GM19395 (cell line): ENCODE data around the gene ARMH4.
"Not testable (repeated sequence)": the region's sequence is repeated elsewhere in the genome, so short reads cannot be mapped to it uniquely, and the experiment has no call there.

Experiments used
- ATAC-seq: cut with Tn5 transposase; IDR thresholded peaks from one replicate; pipeline ENCODE4 v1.9.1; 2021; ENCODE audit warnings: mild to moderate bottlenecking, moderate library complexity; ENCODE audit not compliant: unreplicated experiment

The ARMH4 gene

DNA sequence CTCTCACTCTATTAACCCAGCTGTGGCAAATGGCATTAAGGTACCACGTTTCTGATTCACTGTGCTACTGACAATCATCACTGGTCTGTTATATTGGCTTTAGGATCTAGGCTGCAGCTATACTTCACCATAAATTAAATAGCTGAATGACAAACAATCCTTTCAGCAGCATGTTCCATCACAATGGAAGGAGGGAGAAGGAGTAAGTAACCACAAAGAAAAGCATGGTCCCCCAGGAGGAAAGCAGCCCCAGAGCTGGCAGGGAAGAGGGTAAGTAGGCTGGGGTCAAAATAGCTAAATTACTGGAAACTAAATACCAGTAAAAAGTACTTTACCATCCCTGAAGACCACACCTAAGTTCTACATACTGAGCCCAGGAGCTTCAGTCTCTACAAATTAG, 2.8 kb downstream of the ARMH4 start:
- no peak for ATAC-seq

DNA sequence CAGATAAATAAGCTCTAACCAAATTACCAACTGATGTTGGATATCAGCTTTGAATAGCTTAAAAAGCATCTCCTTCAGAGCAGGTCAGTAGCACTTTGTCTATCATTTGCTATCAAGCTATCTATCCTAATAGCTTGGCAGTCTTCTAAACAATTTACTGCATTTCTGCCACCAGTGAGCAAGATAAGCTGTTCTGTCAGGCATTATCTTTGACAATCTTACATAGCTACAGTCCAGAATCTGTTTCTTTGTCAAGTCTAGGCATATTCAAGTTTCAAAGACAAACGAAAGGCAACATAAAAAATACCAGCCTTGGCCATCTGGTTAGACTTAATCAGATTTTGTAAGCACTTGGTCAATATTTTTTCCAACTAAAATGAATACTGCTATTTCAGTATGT, 5.6 kb downstream of the ARMH4 start:
- no peak for ATAC-seq

GRCh38 chr14:58145936-58146335, 6.1 kb downstream of the ARMH4 start:
- ATAC-seq: no peak

DNA sequence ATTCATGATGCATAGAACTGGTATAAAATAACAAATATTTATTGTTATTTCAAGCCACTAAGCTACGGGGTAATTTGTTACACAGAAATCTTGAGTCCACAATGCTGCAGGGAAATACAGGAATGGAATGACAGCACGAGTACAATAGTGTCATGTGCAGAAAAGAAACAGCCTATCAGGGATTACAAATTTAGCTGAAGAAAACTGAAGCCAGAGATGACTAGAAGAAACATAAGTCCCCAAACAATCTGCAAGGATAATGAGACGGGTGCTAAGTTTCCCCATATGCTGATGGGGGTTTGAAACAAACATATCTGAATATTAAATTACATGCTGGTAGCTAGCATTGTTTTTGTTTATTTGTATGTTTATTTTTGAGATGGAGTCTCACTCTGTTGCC, 8.9 kb downstream of the ARMH4 start:
- no peak for ATAC-seq

- no peak for ATAC-seq
Observed at GRCh38 chr14:58141893-58142292, 10.1 kb downstream of the ARMH4 start.

GRCh38 chr14:58138714-58139482, 13.1 kb downstream of the ARMH4 start:
- peak; percentile 32 for ATAC-seq

- ATAC-seq: peak; percentile 72
Observed at GRCh38 chr14:58138031-58138713, 13.8 kb downstream of the ARMH4 start.

DNA sequence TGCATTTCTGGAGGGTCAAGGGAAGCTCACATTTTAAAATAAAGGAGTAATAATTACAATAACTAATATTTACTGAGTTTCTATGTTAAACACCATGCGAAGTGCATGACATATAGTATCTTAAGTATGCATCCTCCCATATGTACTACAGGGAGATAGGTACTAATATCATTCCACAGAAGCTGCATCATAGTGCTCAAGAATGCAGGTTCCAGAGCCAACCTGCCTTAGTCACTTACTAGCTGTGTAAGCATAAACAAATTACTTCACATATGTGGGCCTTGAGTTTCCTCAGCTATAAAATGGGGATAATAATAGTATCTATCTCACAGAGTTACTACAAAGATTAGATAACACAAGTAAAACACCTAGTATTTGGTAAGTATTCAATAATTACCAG, 18.3 kb downstream of the ARMH4 start:
- no peak for ATAC-seq

GRCh38 chr14:58131386-58131785, 20.6 kb downstream of the ARMH4 start:
- no peak for ATAC-seq

- no peak for ATAC-seq
Observed at GRCh38 chr14:58130116-58130782, 21.8 kb downstream of the ARMH4 start.

- ATAC-seq: no peak
Observed at GRCh38 chr14:58129208-58129607, 22.8 kb downstream of the ARMH4 start.

- ATAC-seq: no peak
Observed at GRCh38 chr14:58128416-58128815, 23.6 kb downstream of the ARMH4 start.

- not testable (repeated sequence) for ATAC-seq
Observed at GRCh38 chr14:58122546-58122945, 29.5 kb downstream of the ARMH4 start.

GRCh38 chr14:58121530-58122186, 30.4 kb downstream of the ARMH4 start:
- ATAC-seq: no peak

GRCh38 chr14:58119381-58119780, 32.6 kb downstream of the ARMH4 start:
- no peak for ATAC-seq

DNA sequence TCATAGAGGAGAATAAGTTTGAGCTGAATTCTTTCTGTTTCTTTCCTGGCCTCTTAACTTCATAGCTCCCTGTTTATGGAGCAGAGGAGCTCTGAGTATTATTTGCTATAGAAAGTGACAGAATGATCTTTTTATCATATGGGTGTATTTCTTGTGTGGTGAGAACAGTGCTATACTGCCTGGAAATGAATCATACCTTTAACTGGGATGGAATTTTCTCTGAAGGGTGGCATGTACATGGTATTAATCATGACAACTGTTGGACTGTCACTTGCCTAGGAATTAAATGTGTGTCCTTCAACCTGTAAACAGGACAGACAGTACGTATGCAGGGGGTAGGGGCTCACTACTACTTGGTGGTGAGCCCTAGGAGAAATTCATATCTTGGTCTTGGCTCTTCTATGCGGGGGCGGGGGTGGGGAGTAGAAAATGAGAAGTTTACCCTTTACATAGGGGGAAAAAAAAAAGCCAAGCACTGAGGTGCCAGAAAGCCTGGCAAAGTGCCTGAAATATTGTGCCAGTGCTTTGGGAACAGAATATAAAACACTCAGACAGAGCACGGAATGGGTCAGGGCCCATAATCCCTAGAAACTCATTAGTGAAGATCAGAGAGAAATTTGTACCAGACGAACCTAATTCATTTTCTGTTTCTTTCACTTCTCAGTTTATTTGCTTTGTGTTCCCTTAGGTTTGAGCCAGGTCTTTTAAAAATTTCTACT, 33.8 kb downstream of the ARMH4 start:
- no peak for ATAC-seq

GRCh38 chr14:58109744-58110143, 42.3 kb downstream of the ARMH4 start:
- no peak for ATAC-seq

DNA sequence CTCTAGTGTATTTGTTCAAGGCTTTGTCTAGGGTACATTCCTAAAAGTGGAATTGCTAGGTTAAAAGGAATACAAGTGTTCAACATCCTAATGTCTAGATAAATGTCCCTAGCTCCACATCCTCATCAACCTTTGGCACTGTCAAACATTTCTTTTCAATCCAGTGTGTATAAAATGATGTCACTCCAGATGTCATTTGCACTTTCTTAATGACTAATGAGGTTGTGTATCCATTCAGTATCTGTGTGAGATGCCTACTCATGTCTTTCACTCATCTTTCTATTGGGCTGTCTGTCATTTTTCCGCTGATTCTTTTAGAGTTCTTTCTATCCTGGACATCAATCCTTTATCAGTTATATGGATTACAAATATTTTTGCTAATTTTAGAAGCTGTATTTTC, 43.3 kb downstream of the ARMH4 start:
- no peak for ATAC-seq

- ATAC-seq: no peak
Observed at GRCh38 chr14:58107947-58108552, 44.0 kb downstream of the ARMH4 start.

DNA sequence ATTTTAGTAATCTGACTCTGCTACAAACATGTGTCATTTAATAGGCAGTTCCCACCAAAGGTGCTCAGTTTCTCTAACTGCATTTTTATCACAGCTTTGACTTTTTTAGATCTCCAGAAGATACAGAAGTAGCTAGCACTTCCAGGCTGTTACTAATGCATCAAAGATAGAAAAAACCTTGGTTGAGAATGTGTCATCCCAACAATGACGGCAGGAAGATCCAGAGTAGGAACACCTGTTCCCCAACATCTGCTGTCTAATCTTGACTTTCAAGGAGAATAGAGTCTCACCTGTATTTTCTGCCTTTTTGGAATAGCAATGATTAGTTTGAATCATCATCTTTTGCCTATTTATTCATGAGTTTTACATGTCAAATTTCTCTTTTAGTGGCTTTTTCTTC, 45.0 kb downstream of the ARMH4 start:
- no peak for ATAC-seq
